Mesenteric fat pad (tissue), 1 donor: Measurements from ENCODE around the gene ARID5B. TPM values are rescaled to one million over a fixed set of nuclear protein-coding genes. Genes with fewer than 3 reads are reported as not detected.

ENCODE experiments used
- DNase-seq: peaks from one replicate; pipeline ENCODE4 v3.0.0-alpha.2; 2020; ENCODE audit warnings: low spot score
- total RNA-seq: library from RNA; stranded (reverse); fragmentation: NEBNext Ultra II Directional; extraction: Animal tissue kit (Norgen Biotek cat#: 25700); gene quantifications from one replicate; pipeline ENCODE4 v1.2.1, GENCODE V29; 2021
- donor health status: DM: yes; HTN: yes; CAD: no.

ARID5B gene
- total RNA-seq, 1 donor from 2014 or later, result 126 TPM

- DNase-seq, result no peak
Observed at GRCh38 chr10:62121187-62121530, 219.7 kb downstream of the ARID5B start.

- no peak for DNase-seq
Observed at GRCh38 chr10:62127975-62128374, 226.5 kb downstream of the ARID5B start.

- no peak for DNase-seq
Observed at GRCh38 chr10:62130948-62131347, 229.4 kb downstream of the ARID5B start.

- no peak for DNase-seq
Observed at GRCh38 chr10:62131724-62132123, 230.2 kb downstream of the ARID5B start.

- no peak for DNase-seq
Observed at GRCh38 chr10:62133618-62134017, 232.1 kb downstream of the ARID5B start.

GRCh38 chr10:62136931-62137330, 235.4 kb downstream of the ARID5B start:
- no peak for DNase-seq

Other genes with a start within 250 kb of the ARID5B start
- 0.35 TPM for gene CABCOCO1, start 238.8 kb upstream of the ARID5B start, total RNA-seq